Measurements from ENCODE around the gene IMP3.

IMP3 gene

DNA sequence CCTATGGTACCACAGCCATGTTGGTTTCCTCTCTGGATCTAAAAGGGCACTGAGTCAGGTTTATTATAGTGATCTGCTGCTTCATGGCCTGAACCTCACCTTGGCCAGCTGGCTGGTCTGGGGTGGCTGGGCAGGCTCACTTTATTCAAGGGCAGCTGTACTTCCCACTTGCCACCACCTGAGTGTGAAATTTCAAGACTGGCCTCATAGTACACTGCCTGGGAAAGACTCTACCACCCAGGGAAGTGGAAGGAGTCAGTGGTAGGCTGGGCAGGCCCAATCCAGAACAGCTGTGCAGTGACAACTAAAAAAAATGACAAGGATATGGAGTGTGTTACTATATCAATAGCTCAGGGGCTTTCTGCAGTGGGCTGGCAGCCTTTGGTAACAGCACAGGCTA, 23.3 kb downstream of the IMP3 start:
- DNase-seq = no peak

DNA sequence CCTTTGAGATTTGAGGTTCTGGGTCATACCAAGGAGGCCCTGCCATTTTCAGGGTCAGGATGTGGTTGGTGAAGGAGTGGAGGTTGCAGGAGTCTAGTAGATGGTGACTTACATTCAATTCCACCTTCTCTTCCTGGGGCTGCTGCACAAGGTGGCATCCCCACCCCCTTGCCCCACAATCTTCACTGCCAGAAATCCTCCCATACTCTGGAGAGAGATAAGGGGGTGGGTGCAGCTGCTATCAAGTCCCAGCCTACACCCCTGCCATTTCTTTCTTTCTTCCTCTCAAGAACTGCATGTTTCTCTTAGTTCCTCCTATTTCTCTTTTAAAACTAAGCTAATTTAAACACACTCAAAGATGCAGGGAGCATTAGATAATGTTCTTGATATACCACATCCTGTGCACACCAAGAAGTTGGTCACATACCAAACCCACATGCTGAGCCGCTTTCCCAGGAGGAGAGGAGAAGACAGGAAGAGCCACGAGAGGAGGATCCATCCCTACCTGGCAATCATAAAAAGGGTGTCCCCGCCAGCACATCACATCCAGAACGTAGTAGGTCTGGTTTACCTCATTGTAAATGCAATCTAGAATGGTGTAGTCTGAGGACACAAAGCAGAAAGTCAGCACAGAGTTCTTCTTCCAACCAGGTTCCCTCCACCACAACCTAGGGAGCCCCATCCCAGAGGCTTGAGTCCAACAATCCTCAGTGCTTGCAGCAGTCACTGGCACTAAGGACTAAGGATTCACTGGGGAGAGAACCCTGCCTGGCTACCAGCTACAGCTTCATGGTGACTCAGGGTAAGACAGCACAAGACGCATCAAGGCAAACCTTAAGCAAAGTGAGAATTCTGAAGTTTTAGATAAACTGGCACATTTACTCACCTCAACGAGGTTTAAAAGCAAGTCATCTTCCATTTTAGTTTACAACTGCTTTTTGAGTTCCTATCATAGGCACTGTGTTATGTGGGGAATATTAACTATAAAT, 33.0 kb downstream of the IMP3 start:
- DNase-seq = peak; percentile 47

DNA sequence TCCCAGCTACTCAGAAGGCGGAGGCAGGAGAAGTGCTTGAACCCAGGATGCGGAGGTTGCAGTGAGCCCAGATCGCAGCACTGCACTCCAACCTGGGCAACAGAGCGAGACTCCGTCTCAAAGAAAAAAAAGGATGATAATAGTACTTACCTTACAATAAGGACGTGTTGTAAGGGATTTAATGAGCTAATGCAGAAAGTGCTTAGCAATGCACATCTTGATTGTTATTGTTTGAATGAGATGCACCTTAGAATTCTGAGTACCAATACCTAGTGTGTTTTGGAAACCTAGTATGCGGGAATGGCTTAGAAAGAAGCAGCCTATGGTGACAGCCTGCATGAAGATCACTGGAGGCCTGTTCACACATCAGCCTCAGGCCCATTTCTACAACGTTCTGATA, 34.0 kb downstream of the IMP3 start:
- DNase-seq = no peak

- no peak for DNase-seq
Measured at GRCh38 chr15:75599401-75599800, 40.6 kb downstream of the IMP3 start.

- no peak for DNase-seq
Measured at GRCh38 chr15:75598361-75598760, 41.7 kb downstream of the IMP3 start.

- DNase-seq = peak; percentile 12
Measured at GRCh38 chr15:75597667-75598341, 42.2 kb downstream of the IMP3 start.

DNA sequence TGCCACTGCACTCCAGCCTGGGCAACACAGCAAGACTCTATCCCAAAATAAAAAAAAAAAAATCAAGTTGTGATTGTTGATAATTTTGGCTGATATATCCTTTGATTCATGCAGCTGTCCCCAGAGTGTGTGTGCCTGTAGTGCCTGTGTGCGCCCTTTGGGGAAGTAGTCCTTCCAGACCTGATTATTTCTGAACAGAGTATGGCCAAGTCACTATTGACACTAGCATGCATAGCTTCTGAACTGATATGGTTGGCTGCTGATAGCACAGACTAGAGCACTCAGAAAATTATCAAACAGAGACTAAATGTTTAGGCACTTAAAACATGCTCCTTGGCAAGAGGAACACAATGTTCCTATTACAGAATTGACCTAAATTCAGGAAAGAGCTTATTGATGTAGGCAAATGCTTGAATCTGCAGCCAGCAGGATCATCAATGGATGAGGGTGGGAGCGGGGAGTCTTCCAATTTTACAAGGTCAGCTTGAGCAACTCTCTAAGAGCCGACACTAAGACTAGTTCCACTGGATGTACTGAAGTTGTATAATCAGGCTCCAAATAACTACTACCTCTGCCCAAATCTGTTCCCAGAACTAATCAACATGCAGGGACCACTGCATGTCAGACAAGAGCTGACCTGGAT, 43.2 kb downstream of the IMP3 start:
- no peak for DNase-seq

- DNase-seq = no peak
Measured at GRCh38 chr15:75594276-75594675, 45.7 kb downstream of the IMP3 start.

DNA sequence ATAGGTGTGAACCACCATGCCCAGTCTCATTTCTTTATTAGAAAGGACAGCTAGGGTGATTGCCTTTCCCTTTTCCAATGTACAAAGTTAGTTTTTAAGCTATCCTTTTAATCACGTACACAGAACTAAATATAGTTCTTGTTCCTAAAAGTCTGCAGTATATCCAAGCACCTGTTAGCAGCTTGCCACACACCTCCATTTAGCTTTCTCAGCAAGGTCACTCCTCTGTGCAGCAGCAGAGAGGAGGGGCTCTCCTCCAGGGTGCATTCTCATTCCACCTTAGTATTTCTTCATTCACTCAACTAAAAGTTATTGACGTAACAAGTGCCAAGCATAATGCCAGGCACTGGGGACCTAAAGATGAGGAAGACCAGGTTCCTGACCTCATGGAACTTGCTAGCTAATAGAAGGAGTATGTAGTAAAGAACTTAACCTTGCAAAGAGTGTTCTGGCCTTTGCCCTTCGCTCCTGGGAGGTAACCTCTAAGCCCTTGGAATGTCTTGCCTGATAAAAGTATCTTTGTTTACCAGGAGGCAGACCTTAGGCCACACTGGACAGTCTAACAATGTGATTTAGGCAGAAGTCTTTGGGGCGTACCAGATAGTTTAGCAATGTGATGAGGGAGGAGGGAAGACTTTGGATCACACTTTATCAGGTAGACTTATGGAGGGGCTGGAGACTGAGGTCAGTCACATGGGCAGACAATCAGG, 48.2 kb downstream of the IMP3 start:
- no peak for DNase-seq

- no peak for DNase-seq
Measured at GRCh38 chr15:75590239-75590638, 49.8 kb downstream of the IMP3 start.

All from EL (cell line).